Memory B cell (primary cell): ENCODE results near the gene ATRIP.

Source experiments
- ATAC-seq: fragments of 150-1000 bp; cut with Tn5 transposase; 2 replicates; pipeline ENCODE4 v1.10.0; 2021; ENCODE audit warnings: low read depth, mild to moderate bottlenecking, moderate library complexity
- DNase-seq, 2 donors: peaks; one replicate each; pipeline ENCODE4 v3.0.0; 2022; ENCODE audit warnings: low spot score in 2 of 2
- H3K27ac Mint-ChIP-seq: one replicate; pipeline ENCODE4 v1.8.0; 2022; ENCODE audit warnings: mild to moderate bottlenecking, moderate library complexity, mixed read lengths
- H3K27me3 Mint-ChIP-seq: one replicate; pipeline ENCODE4 v1.8.0; 2022; ENCODE audit warnings: mixed read lengths
- H3K36me3 Mint-ChIP-seq: one replicate; pipeline ENCODE4 v1.8.0; 2022; ENCODE audit warnings: mild to moderate bottlenecking, mixed read lengths
- H3K4me1 Mint-ChIP-seq: one replicate; pipeline ENCODE4 v1.8.0; 2022; ENCODE audit warnings: mixed read lengths
- H3K4me3 Mint-ChIP-seq: one replicate; pipeline ENCODE4 v1.8.0; 2022; ENCODE audit warnings: mild to moderate bottlenecking, moderate library complexity, mixed read lengths
- H3K9me3 Mint-ChIP-seq: one replicate; pipeline ENCODE4 v1.8.0; 2022; ENCODE audit warnings: mixed read lengths

Gene ATRIP

DNA sequence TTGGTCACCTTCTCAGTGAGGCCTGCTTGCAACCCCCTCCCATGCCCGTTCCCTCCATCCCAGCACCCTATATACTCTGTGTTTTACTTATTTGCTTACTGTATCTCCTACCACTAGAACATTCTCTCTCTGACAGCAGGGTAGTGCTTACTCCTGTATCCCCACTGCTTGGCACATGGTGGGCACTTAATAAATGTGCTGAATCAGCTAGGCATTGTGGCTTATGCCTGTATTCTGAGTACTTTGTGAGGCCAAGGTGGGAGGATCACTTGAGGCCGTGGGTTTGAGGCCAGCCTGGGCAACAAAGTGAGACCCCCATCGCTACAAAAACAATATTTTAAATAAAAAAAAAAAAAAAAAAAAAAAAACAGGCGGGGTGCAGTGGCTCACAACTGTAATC is 65.0 kb downstream of the ATRIP start:
- Mint-ChIP-seq H3K4me3 (no peak overlapping the region), H3K27ac (no peak overlapping the region), H3K27me3 (peaks cover 6% of the 10 kb centered on the region), H3K9me3 (no peaks in the 10 kb centered on the region), H3K4me1 (peaks cover 4% of the 10 kb centered on the region), H3K36me3 (no peaks in the 10 kb centered on the region)
- ATAC-seq (no peak), DNase-seq (no peak)

DNA sequence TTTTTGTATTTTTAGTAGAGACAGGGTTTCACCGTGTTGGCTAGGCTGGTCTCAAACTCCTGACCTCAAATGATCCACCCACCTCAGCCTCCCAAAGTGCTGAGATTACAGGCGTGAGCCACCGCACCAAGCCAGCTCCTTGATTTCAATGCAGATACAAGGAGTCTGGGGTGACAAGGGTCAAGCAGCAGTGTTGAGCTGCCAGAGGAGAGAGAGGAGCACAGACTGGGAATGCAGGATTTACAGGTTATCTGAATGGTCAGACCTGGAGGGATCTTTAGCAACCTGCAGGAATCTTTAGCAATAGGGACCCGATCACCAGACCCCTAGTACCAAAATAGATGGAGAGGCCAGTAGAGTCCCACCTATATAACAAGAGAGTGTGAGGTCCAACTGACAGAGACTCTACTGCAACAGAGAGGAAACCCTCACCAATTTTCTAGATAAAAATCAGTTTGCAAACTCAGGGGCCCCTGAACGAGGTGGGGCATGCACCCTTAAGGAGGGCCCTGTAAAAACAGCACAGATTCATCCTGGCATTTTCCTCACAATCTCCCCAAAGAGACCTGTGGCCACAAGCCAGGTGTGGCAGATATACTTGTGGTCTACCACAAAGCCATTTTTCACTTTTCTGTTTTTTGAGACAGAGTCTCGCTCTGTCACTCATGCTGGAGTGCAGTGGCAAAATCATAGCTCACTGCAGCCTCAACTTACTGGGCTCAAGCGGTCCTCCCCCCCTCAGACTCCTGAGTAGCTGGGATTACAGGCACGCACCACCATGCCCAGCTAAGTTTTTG is 68.1 kb downstream of the ATRIP start:
- DNase-seq: no peak
- no peak overlapping the region for H3K27ac Mint-ChIP-seq
- peak; percentile 35 for ATAC-seq
- H3K27me3 Mint-ChIP-seq: peaks cover 7% of the 10 kb centered on the region
- H3K9me3 Mint-ChIP-seq: no peaks in the 10 kb centered on the region
- no peaks in the 10 kb centered on the region for H3K36me3 Mint-ChIP-seq
- no peaks in the 10 kb centered on the region for H3K4me1 Mint-ChIP-seq
- no peak overlapping the region for H3K4me3 Mint-ChIP-seq
